WTC11 (cell line): Measurements from ENCODE around the gene STXBP3. TPM values are rescaled to one million over a fixed set of nuclear protein-coding genes. Genes with fewer than 3 reads are reported as not detected.
A peak's percentile ranks its signal among the peaks of the same experiment; 100 is the strongest.

Experiments used
- ATAC-seq: fragments of 200-7000 bp; cut with Tn5 transposase; 2 replicates; pipeline ENCODE4 v1.10.0; 2021; ENCODE audit warnings: mild to moderate bottlenecking, moderate library complexity
- CTCF ChIA-PET: fragments of 300-600 bp; sonication (Branson Sonifier 250); formaldehyde crosslinking; loops from one replicate; lab custom pipeline; 2021; ENCODE audit warnings: antibody characterized with exemption; lab: Charles Lee
- POLR2A ChIA-PET: fragments of 350-600 bp; sonication (Branson Sonifier 250); formaldehyde crosslinking; loops from one replicate; lab custom pipeline; 2021; ENCODE audit warnings: antibody characterized with exemption; lab: Charles Lee
- DNase-seq: peaks from one replicate; pipeline ENCODE4 v3.0.0; 2021; ENCODE audit warnings: low spot score
- H3K27ac Mint-ChIP-seq: 2 replicates; pipeline ENCODE4 v1.8.0; 2021; ENCODE audit warnings: mixed read lengths
- H3K27me3 Mint-ChIP-seq: 2 replicates; pipeline ENCODE4 v1.8.0; 2021; ENCODE audit warnings: low read depth, mild to moderate bottlenecking, moderate library complexity, mixed read lengths
- H3K36me3 Mint-ChIP-seq: 2 replicates; pipeline ENCODE4 v1.8.0; 2021; ENCODE audit warnings: mixed read lengths
- H3K4me1 Mint-ChIP-seq: 2 replicates; pipeline ENCODE4 v1.8.0; 2022; ENCODE audit warnings: mixed read lengths
- H3K4me3 Mint-ChIP-seq: 2 replicates; pipeline ENCODE4 v1.8.0; 2021; ENCODE audit warnings: mild to moderate bottlenecking, moderate library complexity, mixed read lengths
- H3K9me3 Mint-ChIP-seq: 2 replicates; pipeline ENCODE4 v1.8.0; 2021; ENCODE audit warnings: mixed read lengths
- ATF1 ChIP-seq: sonication (generic); formaldehyde crosslinking; IDR thresholded peaks from 2 replicates; pipeline ENCODE4 v1.8.1; 2023; ENCODE audit warnings: mild to moderate bottlenecking, moderate library complexity, missing genetic modification reagents
- ATF2 ChIP-seq: sonication (generic); formaldehyde crosslinking; IDR thresholded peaks from 2 replicates; pipeline ENCODE4 v1.8.1; 2022; ENCODE audit warnings: low read depth, missing genetic modification reagents, borderline replicate concordance
- EMX1 ChIP-seq: fragments of 250-450 bp; sonication (Bioruptor Pico); IDR thresholded peaks from 2 replicates; pipeline ENCODE4 v1.8.0; 2021; ENCODE audit warnings: mild to moderate bottlenecking
- GRHL2 ChIP-seq: fragments of 250-450 bp; sonication (Bioruptor Pico); IDR thresholded peaks from 2 replicates; pipeline ENCODE4 v1.8.0; 2022; ENCODE audit warnings: mild to moderate bottlenecking, moderate library complexity; ENCODE audit not compliant: insufficient replicate concordance, severe bottlenecking
- GTF2I ChIP-seq: fragments of 250-450 bp; sonication (Bioruptor Pico); conservative IDR thresholded peaks from 2 replicates; pipeline ENCODE4 v1.4.0; 2021; ENCODE audit warnings: mild to moderate bottlenecking
- JAZF1 ChIP-seq: fragments of 250-450 bp; sonication (Bioruptor Pico); IDR thresholded peaks from 2 replicates; pipeline ENCODE4 v1.9.0; 2021; ENCODE audit warnings: moderate library complexity, mild to moderate bottlenecking, inconsistent platforms
- JUN ChIP-seq: sonication (generic); formaldehyde crosslinking; IDR thresholded peaks from 2 replicates; pipeline ENCODE4 v1.8.0; 2023; ENCODE audit warnings: mild to moderate bottlenecking, missing genetic modification reagents
- KAT7 ChIP-seq: sonication (generic); formaldehyde crosslinking; IDR thresholded peaks from 2 replicates; pipeline ENCODE4 v1.8.1; 2023; ENCODE audit warnings: missing genetic modification reagents, mild to moderate bottlenecking, borderline replicate concordance
- MAX ChIP-seq: sonication (generic); formaldehyde crosslinking; IDR thresholded peaks from 2 replicates; pipeline ENCODE4 v1.8.0; 2022; ENCODE audit warnings: mild to moderate bottlenecking, missing genetic modification reagents
- NFE2L1 ChIP-seq: sonication (generic); formaldehyde crosslinking; IDR thresholded peaks from 2 replicates; pipeline ENCODE4 v1.8.1; 2023; ENCODE audit warnings: missing genetic modification reagents
- NFYB ChIP-seq: sonication (generic); formaldehyde crosslinking; conservative IDR thresholded peaks from 2 replicates; pipeline ENCODE4 v1.8.0; 2022; ENCODE audit warnings: low read depth, missing genetic modification reagents
- NR1H2 ChIP-seq: sonication (generic); formaldehyde crosslinking; IDR thresholded peaks from 2 replicates; pipeline ENCODE4 v1.9.0; 2021; ENCODE audit warnings: mild to moderate bottlenecking, moderate library complexity, missing genetic modification reagents
- RORB ChIP-seq: fragments of 250-450 bp; sonication (Bioruptor Pico); IDR thresholded peaks from 2 replicates; pipeline ENCODE4 v1.9.0; 2021; ENCODE audit warnings: mild to moderate bottlenecking
- TCF7 ChIP-seq: sonication (generic); formaldehyde crosslinking; IDR thresholded peaks from 2 replicates; pipeline ENCODE4 v1.8.0; 2022; ENCODE audit warnings: mild to moderate bottlenecking, low read depth, missing genetic modification reagents, moderate library complexity
- USF1 ChIP-seq: sonication (generic); formaldehyde crosslinking; IDR thresholded peaks from 2 replicates; pipeline ENCODE4 v1.8.0; 2022; ENCODE audit warnings: mild to moderate bottlenecking, missing genetic modification reagents
- ZBTB43 ChIP-seq: sonication (generic); formaldehyde crosslinking; IDR thresholded peaks from 2 replicates; pipeline ENCODE4 v1.8.1; 2023; ENCODE audit warnings: mild to moderate bottlenecking, missing genetic modification reagents
- ZNF219 ChIP-seq: sonication (generic); formaldehyde crosslinking; IDR thresholded peaks from 2 replicates; pipeline ENCODE4 v1.8.0; 2023; ENCODE audit warnings: missing genetic modification reagents, mild to moderate bottlenecking, borderline replicate concordance
- ZNF263 ChIP-seq: sonication (generic); formaldehyde crosslinking; IDR thresholded peaks from 2 replicates; pipeline ENCODE4 v1.8.1; 2022; ENCODE audit warnings: low read depth, mild to moderate bottlenecking, moderate library complexity, missing genetic modification reagents
- ZNF396 ChIP-seq: fragments of 250-450 bp; sonication (Bioruptor Pico); IDR thresholded peaks from 2 replicates; pipeline ENCODE4 v1.8.0; 2021; ENCODE audit warnings: mild to moderate bottlenecking, moderate library complexity, borderline replicate concordance
- ZNF416 ChIP-seq: fragments of 250-450 bp; sonication (Bioruptor Pico); IDR thresholded peaks from 2 replicates; pipeline ENCODE4 v1.9.0; 2021; ENCODE audit warnings: mild to moderate bottlenecking, inconsistent platforms
- total RNA-seq: library from RNA; stranded (reverse); gene quantifications from 3 replicates; pipeline ENCODE4 v1.2.3, GENCODE V29; 2021
- TF ChIP-seq, protein P1 (sequence below): sonication (generic); formaldehyde crosslinking; IDR thresholded peaks from 2 replicates; pipeline ENCODE4 v1.8.1; 2023; ENCODE audit warnings: mild to moderate bottlenecking, missing genetic modification reagents, moderate library complexity
- TF ChIP-seq, protein P2 (sequence below): sonication (generic); formaldehyde crosslinking; IDR thresholded peaks from 2 replicates; pipeline ENCODE4 v1.8.1; 2022; ENCODE audit warnings: missing genetic modification reagents, borderline replicate concordance
- TF ChIP-seq, protein P3 (sequence below): sonication (generic); formaldehyde crosslinking; IDR thresholded peaks from 2 replicates; pipeline ENCODE4 v1.8.0; 2023; ENCODE audit warnings: mild to moderate bottlenecking, missing genetic modification reagents
- TF ChIP-seq, protein P4 (sequence below): sonication (generic); formaldehyde crosslinking; IDR thresholded peaks from 2 replicates; pipeline ENCODE4 v1.8.1; 2022; ENCODE audit warnings: mild to moderate bottlenecking, missing genetic modification reagents, moderate library complexity, borderline replicate concordance

The STXBP3 gene
- total RNA-seq, 1 experiment from 2014 or later: 26.1 TPM

DNA sequence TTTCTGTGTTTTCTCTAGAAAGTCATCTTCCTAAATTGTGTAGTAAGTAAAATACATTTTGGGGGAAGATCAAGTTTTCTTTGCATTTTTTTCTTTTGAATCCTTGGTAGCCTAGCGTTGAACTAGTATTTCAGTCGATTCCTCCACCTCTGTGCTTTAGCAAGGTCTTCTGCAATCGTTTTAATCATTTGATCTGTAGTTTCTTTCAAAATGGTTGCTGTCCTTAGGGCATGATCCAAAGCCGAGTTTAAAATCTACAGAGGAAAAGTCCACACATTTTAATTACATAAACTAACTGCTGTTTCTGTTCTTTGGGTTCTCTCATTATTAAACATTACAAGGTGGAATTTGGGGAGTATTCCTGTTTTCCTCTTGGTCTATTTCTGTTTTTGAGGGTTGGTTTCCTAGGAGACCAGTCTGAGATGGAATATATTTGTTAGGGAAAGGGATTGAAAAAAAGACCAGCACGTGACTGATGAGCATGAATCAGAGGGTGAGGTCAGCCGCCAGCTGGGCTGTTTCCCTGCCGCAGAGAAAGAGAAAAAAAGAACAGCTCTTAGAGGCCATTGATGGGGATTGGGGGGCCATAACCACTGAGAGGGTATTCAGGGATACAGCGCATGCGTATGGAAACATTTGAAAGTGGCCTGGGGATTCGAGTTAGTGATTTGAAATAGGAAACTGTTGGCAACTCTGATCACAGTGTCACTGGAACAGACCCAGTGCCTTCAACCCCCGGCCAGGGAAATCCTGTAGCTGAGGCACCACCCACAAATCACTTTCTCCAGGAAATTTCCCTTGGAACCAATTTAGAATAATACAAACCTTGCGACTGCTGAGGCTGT is 69.8 kb downstream of the STXBP3 start:
- DNase-seq (peak; percentile 32), ATAC-seq (peak; percentile 70)
- ChIA-PET POLR2A (no interaction called here), CTCF (interaction anchor here (0.6 to 2.3 kb wide), 4 partner anchors 54 to 296 kb away, joined by 3 to 19 read pairs (median 7); a partner anchor contains a TSS)
- no peaks in the 10 kb centered on the region for H3K27me3 Mint-ChIP-seq
- H3K4me1 Mint-ChIP-seq: peaks cover 35% of the 10 kb centered on the region
- peak overlapping the region; percentile 3; the same call in 1 of the 2 replicates for H3K4me3 Mint-ChIP-seq
- H3K36me3 Mint-ChIP-seq: peaks cover 2% of the 10 kb centered on the region; the same call in 1 of the 2 replicates
- TF ChIP-seq NFYB: no peak
- TF ChIP-seq, protein P1, sequence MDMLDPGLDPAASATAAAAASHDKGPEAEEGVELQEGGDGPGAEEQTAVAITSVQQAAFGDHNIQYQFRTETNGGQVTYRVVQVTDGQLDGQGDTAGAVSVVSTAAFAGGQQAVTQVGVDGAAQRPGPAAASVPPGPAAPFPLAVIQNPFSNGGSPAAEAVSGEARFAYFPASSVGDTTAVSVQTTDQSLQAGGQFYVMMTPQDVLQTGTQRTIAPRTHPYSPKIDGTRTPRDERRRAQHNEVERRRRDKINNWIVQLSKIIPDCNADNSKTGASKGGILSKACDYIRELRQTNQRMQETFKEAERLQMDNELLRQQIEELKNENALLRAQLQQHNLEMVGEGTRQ (CRISPR knock-in tag): peak; percentile 92
- no peak for TF ChIP-seq ATF1 (CRISPR knock-in tag)
- TF ChIP-seq JAZF1 (CRISPR knock-in tag): no peak
- no peak for TF ChIP-seq NR1H2 (CRISPR knock-in tag)
- TF ChIP-seq, protein P2, sequence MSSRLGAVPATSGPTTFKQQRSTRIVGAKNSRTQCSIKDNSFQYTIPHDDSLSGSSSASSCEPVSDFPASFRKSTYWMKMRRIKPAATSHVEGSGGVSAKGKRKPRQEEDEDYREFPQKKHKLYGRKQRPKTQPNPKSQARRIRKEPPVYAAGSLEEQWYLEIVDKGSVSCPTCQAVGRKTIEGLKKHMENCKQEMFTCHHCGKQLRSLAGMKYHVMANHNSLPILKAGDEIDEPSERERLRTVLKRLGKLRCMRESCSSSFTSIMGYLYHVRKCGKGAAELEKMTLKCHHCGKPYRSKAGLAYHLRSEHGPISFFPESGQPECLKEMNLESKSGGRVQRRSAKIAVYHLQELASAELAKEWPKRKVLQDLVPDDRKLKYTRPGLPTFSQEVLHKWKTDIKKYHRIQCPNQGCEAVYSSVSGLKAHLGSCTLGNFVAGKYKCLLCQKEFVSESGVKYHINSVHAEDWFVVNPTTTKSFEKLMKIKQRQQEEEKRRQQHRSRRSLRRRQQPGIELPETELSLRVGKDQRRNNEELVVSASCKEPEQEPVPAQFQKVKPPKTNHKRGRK: no peak
- TF ChIP-seq USF1 (CRISPR knock-in tag): peak; percentile 90
- no peak for TF ChIP-seq ZNF416 (CRISPR knock-in tag)
- TF ChIP-seq KAT7 (CRISPR knock-in tag): no peak
- TF ChIP-seq GTF2I (CRISPR knock-in tag): no peak
- no peak for TF ChIP-seq ZNF263
- TF ChIP-seq, protein P3, sequence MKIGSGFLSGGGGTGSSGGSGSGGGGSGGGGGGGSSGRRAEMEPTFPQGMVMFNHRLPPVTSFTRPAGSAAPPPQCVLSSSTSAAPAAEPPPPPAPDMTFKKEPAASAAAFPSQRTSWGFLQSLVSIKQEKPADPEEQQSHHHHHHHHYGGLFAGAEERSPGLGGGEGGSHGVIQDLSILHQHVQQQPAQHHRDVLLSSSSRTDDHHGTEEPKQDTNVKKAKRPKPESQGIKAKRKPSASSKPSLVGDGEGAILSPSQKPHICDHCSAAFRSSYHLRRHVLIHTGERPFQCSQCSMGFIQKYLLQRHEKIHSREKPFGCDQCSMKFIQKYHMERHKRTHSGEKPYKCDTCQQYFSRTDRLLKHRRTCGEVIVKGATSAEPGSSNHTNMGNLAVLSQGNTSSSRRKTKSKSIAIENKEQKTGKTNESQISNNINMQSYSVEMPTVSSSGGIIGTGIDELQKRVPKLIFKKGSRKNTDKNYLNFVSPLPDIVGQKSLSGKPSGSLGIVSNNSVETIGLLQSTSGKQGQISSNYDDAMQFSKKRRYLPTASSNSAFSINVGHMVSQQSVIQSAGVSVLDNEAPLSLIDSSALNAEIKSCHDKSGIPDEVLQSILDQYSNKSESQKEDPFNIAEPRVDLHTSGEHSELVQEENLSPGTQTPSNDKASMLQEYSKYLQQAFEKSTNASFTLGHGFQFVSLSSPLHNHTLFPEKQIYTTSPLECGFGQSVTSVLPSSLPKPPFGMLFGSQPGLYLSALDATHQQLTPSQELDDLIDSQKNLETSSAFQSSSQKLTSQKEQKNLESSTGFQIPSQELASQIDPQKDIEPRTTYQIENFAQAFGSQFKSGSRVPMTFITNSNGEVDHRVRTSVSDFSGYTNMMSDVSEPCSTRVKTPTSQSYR (CRISPR knock-in tag): no peak
- TF ChIP-seq TCF7: no peak
- no peak for TF ChIP-seq RORB (CRISPR knock-in tag)
- TF ChIP-seq MAX (CRISPR knock-in tag): 0 out of 2 replicates have a peak, but pooled peaks have one; percentile 16
- TF ChIP-seq, protein P4, sequence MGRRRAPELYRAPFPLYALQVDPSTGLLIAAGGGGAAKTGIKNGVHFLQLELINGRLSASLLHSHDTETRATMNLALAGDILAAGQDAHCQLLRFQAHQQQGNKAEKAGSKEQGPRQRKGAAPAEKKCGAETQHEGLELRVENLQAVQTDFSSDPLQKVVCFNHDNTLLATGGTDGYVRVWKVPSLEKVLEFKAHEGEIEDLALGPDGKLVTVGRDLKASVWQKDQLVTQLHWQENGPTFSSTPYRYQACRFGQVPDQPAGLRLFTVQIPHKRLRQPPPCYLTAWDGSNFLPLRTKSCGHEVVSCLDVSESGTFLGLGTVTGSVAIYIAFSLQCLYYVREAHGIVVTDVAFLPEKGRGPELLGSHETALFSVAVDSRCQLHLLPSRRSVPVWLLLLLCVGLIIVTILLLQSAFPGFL (CRISPR knock-in tag): no peak
- no peaks in the 10 kb centered on the region for H3K9me3 Mint-ChIP-seq
- H3K27ac Mint-ChIP-seq: peak overlapping the region; percentile 52

DNA sequence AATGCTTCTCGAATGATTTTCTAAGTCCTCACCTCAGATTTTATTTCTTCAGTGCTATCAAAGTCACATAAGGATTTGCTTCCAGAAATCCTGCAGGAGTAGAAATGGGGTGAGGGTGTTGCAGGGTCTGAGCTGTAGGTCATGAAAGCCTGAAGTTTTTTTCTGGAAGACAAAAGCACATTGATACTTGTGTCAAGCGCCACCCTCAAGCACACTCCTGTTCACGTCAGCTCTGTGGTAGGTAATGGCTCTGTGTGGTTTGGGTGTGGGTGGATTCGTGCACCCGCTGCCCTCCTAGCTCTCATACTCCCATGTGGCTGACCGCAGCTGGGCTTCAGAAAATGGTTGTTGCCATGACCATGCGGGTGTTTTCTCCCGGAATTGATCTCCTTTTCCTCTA is 70.5 kb downstream of the STXBP3 start:
- ChIA-PET CTCF (interaction anchor here (0.6 to 2.3 kb wide), 4 partner anchors 54 to 296 kb away, joined by 3 to 19 read pairs (median 7); a partner anchor contains a TSS), POLR2A (no interaction called here)
- Mint-ChIP-seq H3K27ac (peak overlapping the region; percentile 48), H3K36me3 (peaks cover 2% of the 10 kb centered on the region; the same call in 1 of the 2 replicates), H3K4me1 (peaks cover 35% of the 10 kb centered on the region), H3K4me3 (no peak overlapping the region), H3K9me3 (no peaks in the 10 kb centered on the region), H3K27me3 (no peaks in the 10 kb centered on the region)
- ATAC-seq: no peak
- no peak for DNase-seq
- TF ChIP-seq ZBTB43 (CRISPR knock-in tag) (no peak), GTF2I (CRISPR knock-in tag) (no peak), GRHL2 (CRISPR knock-in tag) (no peak), ZNF396 (no peak), NFE2L1 (CRISPR knock-in tag) (no peak), NFYB (no peak), JUN (CRISPR knock-in tag) (no peak), NR1H2 (CRISPR knock-in tag) (no peak), KAT7 (CRISPR knock-in tag) (no peak), RORB (CRISPR knock-in tag) (no peak), ZNF219 (CRISPR knock-in tag) (no peak), ATF2 (CRISPR knock-in tag) (no peak), EMX1 (CRISPR knock-in tag) (no peak)
